NT2/D1 (cell line): Measurements from ENCODE around the gene PTPN1.
A peak's percentile ranks its signal among the peaks of the same experiment; 100 is the strongest.
"Not testable (repeated sequence)": the region's sequence is repeated elsewhere in the genome, so short reads cannot be mapped to it uniquely, and the experiment has no call there.

Experiments
- DNase-seq: peaks from one replicate; pipeline ENCODE4 v3.0.0-alpha.2; 2011; ENCODE audit warnings: low read depth, low spot score
- H3K27me3 ChIP-seq: 2 replicates; pipeline ENCODE4 v1.6.0; 2011; ENCODE audit warnings: mild to moderate bottlenecking; ENCODE audit not compliant: insufficient read length, insufficient read depth
- H3K36me3 ChIP-seq: 2 replicates; pipeline ENCODE4 v1.6.1; 2011; ENCODE audit warnings: mild to moderate bottlenecking, low read length, mixed read lengths; ENCODE audit not compliant: insufficient read depth, insufficient read length
- H3K4me1 ChIP-seq: 2 replicates; pipeline ENCODE4 v1.5.1; 2011; ENCODE audit not compliant: insufficient read depth, insufficient read length
- H3K4me3 ChIP-seq: 2 replicates; pipeline ENCODE4 v1.5.1; 2011; ENCODE audit warnings: low read depth; ENCODE audit not compliant: insufficient read length
- H3K9ac ChIP-seq: 2 replicates; pipeline ENCODE4 v1.6.0; 2011; ENCODE audit warnings: low read depth; ENCODE audit not compliant: insufficient read length
- H3K9me3 ChIP-seq: 2 replicates; pipeline ENCODE4 v1.5.1; 2011; ENCODE audit warnings: mild to moderate bottlenecking, low read length; ENCODE audit not compliant: insufficient read depth
- SUZ12 ChIP-seq: IDR thresholded peaks from 2 replicates; pipeline ENCODE4 v1.6.1; 2011; ENCODE audit not compliant: insufficient read length, insufficient read depth; ENCODE audit errors: extremely low read depth
- YY1 ChIP-seq: IDR thresholded peaks from 2 replicates; pipeline ENCODE4 v1.6.1; 2011; ENCODE audit not compliant: insufficient read length, insufficient read depth
- ZNF274 ChIP-seq: IDR thresholded peaks from 2 replicates; pipeline ENCODE4 v1.6.1; 2011; ENCODE audit warnings: mild to moderate bottlenecking, low read depth, low read length

The PTPN1 gene

DNA sequence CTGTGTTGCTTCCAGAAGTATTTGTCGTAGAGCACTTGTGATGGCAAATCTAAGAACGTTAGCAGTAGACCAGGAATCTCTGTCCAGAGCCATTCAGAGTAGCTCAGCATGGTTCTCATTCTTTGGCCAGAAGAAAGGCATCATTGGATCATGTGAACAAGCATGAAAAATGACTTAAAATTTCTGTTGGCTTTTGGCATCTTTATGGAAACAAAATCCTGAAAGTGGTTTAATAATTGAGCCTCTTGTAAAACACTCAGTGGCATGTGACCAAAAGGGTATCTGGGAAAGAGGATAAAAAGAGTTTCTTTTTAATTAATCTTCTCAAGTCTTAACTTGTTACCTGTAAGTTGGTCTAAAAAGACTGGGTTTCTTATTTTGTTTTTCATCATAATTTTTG, 55.2 kb downstream of the PTPN1 start:
- Histone ChIP-seq H3K36me3 (peaks cover 76% of the 10 kb centered on the region), H3K9ac (no peak overlapping the region), H3K27me3 (no peaks in the 10 kb centered on the region), H3K4me1 (peaks cover 7% of the 10 kb centered on the region), H3K9me3 (no peaks in the 10 kb centered on the region), H3K4me3 (no peak overlapping the region)
- no peak for DNase-seq
- TF ChIP-seq YY1 (no peak), SUZ12 (no peak), ZNF274 (no peak)

DNA sequence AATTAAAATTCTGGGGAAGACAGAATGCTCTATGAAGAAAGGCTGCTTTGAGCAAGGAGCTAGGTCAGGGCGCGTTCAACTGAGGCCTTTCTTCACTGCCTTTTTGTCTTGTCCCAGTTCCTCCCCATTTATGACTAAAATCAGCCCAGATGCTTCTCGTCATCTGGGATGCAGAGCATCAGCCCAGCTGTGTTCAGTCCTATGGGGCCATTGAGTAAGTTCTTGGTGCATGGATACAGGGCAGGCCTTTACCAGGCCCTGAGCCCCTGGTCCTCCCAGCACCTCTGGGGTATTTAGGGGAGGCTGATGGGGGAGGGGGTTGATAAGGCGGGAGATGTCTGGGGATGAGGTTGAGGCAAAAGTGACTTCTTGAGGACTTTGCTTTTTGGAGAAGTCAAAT, 55.7 kb downstream of the PTPN1 start:
- H3K4me3 ChIP-seq = no peak overlapping the region
- H3K4me1 ChIP-seq = peaks cover 7% of the 10 kb centered on the region
- H3K36me3 ChIP-seq = peaks cover 80% of the 10 kb centered on the region
- no peaks in the 10 kb centered on the region for H3K9me3 ChIP-seq
- no peaks in the 10 kb centered on the region for H3K27me3 ChIP-seq
- no peak for DNase-seq
- no peak overlapping the region for H3K9ac ChIP-seq
- TF ChIP-seq SUZ12 = no peak
- TF ChIP-seq YY1 = no peak
- TF ChIP-seq ZNF274 = no peak

DNA sequence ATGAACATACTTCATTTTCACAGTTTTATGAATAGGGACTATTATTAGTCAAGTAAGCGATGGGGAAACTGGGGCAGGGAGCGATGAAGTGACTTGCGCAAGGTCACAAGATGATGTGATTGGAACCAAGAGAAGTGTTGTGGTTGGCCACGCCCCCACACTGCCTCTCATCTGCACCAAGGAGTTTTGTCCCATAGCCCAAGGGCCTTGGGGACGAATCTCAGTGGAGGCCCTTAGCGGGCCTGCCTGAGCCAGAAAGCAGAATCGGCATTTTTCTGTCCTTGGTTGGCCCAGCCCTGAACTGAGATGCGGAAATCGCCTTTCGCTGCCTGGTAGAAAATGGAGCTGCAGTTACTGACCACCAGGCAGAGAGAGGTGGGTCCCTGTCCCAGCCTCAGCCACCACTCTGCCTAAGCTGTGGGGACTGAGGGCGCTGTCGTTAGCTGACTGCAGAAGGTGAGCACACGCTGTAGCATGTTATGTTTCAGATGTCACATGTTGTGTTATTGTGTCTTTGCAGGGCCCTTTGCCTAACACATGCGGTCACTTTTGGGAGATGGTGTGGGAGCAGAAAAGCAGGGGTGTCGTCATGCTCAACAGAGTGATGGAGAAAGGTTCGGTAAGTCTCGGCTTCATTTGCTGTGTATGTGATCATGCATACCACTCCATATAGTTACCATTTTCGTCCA, 57.8 kb downstream of the PTPN1 start:
- Histone ChIP-seq H3K36me3 (peaks cover 79% of the 10 kb centered on the region), H3K9me3 (no peaks in the 10 kb centered on the region), H3K9ac (no peak overlapping the region), H3K4me1 (peaks cover 7% of the 10 kb centered on the region), H3K4me3 (no peak overlapping the region), H3K27me3 (no peaks in the 10 kb centered on the region)
- DNase-seq = no peak
- no peak for TF ChIP-seq YY1
- no peak for TF ChIP-seq ZNF274
- TF ChIP-seq SUZ12 = no peak

DNA sequence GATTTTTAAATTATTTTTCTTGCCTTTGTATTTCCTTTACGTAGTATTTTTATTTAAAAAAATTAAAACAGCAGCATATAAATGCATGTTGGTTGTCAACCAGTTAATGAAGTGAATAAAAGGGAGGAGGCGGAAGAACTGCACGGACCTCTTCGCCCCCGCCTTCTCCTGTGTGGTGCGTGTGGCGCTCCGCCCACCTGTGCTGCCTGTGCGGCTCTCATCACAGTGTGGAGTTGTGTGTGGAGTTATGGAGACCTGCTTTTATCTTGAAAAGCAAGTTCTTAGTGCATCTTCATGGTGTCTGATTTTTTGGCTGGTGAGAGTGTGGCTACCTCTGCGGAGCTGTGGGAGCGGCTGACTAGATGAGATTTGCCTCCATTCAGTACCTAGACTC, 58.4 kb downstream of the PTPN1 start:
- no peaks in the 10 kb centered on the region for H3K9me3 ChIP-seq
- TF ChIP-seq SUZ12 (no peak), YY1 (no peak), ZNF274 (no peak)
- no peak overlapping the region for H3K9ac ChIP-seq
- peaks cover 7% of the 10 kb centered on the region for H3K4me1 ChIP-seq
- no peak for DNase-seq
- no peaks in the 10 kb centered on the region for H3K27me3 ChIP-seq
- H3K4me3 ChIP-seq = no peak overlapping the region
- H3K36me3 ChIP-seq = peaks cover 79% of the 10 kb centered on the region

DNA sequence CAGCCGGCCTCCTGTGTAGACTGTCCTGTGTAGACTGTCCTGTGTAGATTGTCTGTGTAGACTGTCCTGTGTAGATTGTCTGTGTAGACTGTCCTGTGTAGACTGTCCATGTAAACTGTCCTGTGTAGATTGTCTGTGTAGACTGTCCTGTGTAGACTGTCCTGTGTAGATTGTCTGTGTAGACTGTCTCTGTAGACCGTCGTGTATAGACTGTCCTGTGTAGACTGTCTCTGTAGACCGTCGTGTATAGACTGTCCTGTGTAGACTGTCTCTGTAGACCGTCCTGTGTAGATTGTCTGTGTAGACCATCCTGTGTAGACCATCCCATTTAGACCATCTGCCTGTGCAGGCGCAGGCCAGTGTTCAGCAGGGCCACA, 59.3 kb downstream of the PTPN1 start:
- H3K4me1 ChIP-seq, H3K9ac ChIP-seq, H3K9me3 ChIP-seq, H3K27me3 ChIP-seq, DNase-seq, H3K4me3 ChIP-seq: not testable (repeated sequence)
- H3K36me3 ChIP-seq = peaks cover 81% of the 10 kb centered on the region

DNA sequence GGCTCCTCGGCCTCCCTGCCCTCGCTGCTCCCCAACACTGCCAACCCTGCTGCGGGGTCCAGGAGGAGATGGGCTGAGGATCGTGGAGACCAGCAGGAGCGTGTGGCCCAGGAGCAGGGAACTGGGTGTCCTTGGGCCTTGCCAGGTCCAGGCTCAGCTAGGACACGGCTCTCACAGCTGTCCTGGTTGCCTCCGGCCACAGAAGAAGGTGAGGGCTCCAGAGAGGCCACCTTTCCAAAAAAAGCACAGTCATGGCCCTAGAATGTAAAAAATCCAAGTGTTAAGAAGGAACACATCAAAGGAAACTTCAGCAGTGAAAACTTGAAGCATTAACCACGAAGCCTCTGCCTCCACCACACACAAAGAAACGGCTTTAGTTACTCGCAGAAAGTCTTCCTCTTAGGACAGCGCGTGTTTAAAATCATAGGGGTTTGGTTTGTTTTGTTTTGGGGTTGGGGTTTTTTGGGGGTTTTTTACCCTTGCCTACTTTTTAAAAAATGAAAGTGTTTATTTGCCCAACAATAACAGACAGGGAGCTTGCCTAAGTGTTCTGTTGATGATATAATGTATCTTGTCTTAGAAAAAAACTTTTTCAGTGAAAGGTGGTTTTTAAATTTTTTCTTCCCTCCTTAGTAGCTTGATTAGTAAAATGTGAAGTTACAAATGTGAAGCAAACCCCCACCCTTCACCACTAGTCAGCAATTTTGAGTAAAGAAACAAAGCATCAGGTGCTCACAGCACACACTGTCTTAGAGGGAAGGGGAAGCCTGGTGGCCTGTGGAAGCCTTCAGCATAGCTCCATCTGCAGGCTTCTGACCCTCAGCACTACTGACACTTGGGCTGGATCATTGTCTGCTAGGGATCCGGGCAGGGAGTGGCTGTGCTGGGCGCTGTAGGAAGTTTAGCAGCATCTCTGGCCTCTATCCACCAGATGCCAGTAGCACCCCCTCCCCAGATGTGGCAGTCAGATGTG, 60.0 kb downstream of the PTPN1 start:
- Histone ChIP-seq H3K9me3 (no peaks in the 10 kb centered on the region), H3K4me1 (peaks cover 7% of the 10 kb centered on the region), H3K27me3 (no peaks in the 10 kb centered on the region), H3K36me3 (peaks cover 81% of the 10 kb centered on the region), H3K4me3 (no peak overlapping the region), H3K9ac (no peak overlapping the region)
- TF ChIP-seq SUZ12 (no peak), YY1 (no peak), ZNF274 (no peak)
- peak; percentile 25 for DNase-seq

DNA sequence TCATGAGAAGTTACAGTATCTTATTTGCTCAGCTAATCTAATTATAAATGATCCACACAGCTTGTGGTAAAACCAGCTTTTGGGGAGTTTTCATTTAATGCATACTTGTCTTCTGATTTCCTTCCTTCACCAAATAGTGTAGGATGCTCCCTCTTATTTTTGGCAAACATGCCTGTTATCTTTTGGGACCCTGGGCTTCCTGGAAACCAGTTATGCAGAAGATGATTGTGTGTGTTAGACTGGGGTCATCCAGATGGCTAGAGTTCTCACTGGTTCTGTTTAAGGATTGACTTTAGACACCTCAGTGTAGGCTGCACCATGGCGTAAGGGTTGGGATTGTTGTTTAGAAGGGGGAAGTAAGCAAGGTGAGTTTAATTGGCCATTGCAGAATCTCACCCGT, 61.3 kb downstream of the PTPN1 start:
- no peaks in the 10 kb centered on the region for H3K27me3 ChIP-seq
- no peak for DNase-seq
- no peak overlapping the region for H3K4me3 ChIP-seq
- no peak overlapping the region for H3K9ac ChIP-seq
- no peaks in the 10 kb centered on the region for H3K9me3 ChIP-seq
- TF ChIP-seq ZNF274 = no peak
- TF ChIP-seq YY1 = no peak
- TF ChIP-seq SUZ12 = no peak
- peaks cover 81% of the 10 kb centered on the region for H3K36me3 ChIP-seq
- peaks cover 7% of the 10 kb centered on the region for H3K4me1 ChIP-seq
